HepG2 (cell line): ENCODE results near the gene STEAP1B. TPM values are rescaled to one million over a fixed set of nuclear protein-coding genes. Genes with fewer than 3 reads are reported as not detected.
A peak's percentile ranks its signal among the peaks of the same experiment; 100 is the strongest.

ENCODE experiments used
- MED1 ChIP-seq: sonication (generic); formaldehyde crosslinking; IDR thresholded peaks from 2 replicates; pipeline ENCODE4 v1.4.0; 2020; ENCODE audit warnings: missing genetic modification reagents
- SNAI1 ChIP-seq: sonication (generic); formaldehyde crosslinking; IDR thresholded peaks from 2 replicates; pipeline ENCODE4 v1.5.0; 2020; ENCODE audit warnings: mild to moderate bottlenecking, missing genetic modification reagents, borderline replicate concordance
- ZBTB38 ChIP-seq: sonication (generic); formaldehyde crosslinking; IDR thresholded peaks from 2 replicates; pipeline ENCODE4 v1.5.1; 2020; ENCODE audit warnings: mild to moderate bottlenecking, missing genetic modification reagents
- ZFP90 ChIP-seq: sonication (generic); formaldehyde crosslinking; IDR thresholded peaks from 2 replicates; pipeline ENCODE4 v1.8.0; 2022; ENCODE audit warnings: missing genetic modification reagents, mild to moderate bottlenecking, inconsistent platforms, borderline replicate concordance
- ZNF253 ChIP-seq: sonication (generic); formaldehyde crosslinking; IDR thresholded peaks from 2 replicates; pipeline ENCODE4 v1.8.0; 2022; ENCODE audit warnings: mild to moderate bottlenecking, missing genetic modification reagents, borderline replicate concordance
- ZNF33B ChIP-seq: sonication (generic); formaldehyde crosslinking; IDR thresholded peaks from 2 replicates; pipeline ENCODE4 v1.5.1; 2020; ENCODE audit warnings: mild to moderate bottlenecking, missing genetic modification reagents
- polyA plus RNA-seq, 8 experiments: library from polyadenylated mRNA; depleted of rRNA in 3 of 8; stranded (reverse) in 7 of 8; unstranded in 1 of 8; fragments of >200 nt; fragmentation: Illumina TruSeq in 4 of 8; extraction: Trizol in 4 of 8; gene quantifications; 2 replicates each; pipeline versions ENCODE4 v1.2.1 to v1.2.3, GENCODE V29; 2011 to 2016; ENCODE audit warnings: low read depth in 4 of 8, missing spikeins in 1 of 8, mixed read lengths in 1 of 8; ENCODE audit not compliant: insufficient read depth in 1 of 8
- total RNA-seq, 5 experiments: library from RNA; depleted of rRNA; stranded (reverse); fragments of >200 nt; fragmentation: Illumina TruSeq; extraction: Trizol; gene quantifications; 2 replicates each; pipeline ENCODE4 v1.2.3, GENCODE V29; 2016; ENCODE audit warnings: low read depth in 1 of 5
- TF ChIP-seq, protein P1 (sequence below): sonication (generic); formaldehyde crosslinking; IDR thresholded peaks from 2 replicates; pipeline ENCODE4 v1.5.1; 2020; ENCODE audit warnings: mild to moderate bottlenecking, missing genetic modification reagents, moderate library complexity

Gene STEAP1B
- total and polyA plus RNA-seq, 2 of the 13 experiments (the other 11 are each of a cell fraction or from before 2014, with no cell fraction given) = not detected

DNA sequence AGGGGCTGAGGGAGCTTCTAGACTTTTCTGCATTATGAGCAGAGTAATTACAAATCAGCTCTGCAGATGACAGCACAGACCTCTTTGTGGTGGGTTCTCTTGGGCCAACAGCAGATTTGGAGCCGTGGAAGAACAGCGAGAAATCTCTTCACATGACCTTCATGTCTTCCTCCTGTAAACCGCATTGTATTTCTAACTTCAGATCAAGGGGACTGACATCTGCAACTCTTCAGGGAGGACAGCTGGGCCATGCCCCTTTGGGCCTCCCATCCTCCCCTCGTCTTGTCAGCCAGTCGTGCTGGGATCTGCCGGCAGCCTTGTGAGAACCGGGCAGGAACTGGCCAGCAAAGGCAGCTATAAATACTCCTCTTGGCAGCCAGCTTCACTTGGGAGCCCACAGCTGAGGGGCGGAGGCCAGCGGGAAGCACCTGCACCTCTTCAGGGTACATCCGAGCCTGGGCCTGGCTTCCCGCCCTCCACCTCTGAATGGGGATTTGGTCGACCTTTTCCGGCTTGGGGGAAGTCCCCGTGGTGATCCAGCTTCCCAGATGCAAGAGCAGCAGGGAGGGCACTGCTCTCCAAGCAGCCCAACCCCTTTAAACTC lies 54.7 kb downstream of the STEAP1B start (continued):
- TF ChIP-seq ZNF253 (CRISPR knock-in tag) (0 out of 2 replicates have a peak, but pooled peaks have one; percentile 17), MED1 (0 out of 2 replicates have a peak, but pooled peaks have one; percentile 30), ZBTB38 (CRISPR knock-in tag) (peak; percentile 80; the same call in 1 of the 2 replicates), SNAI1 (0 out of 2 replicates have a peak, but pooled peaks have one; percentile 29), ZNF33B (CRISPR knock-in tag) (no peak), ZFP90 (CRISPR knock-in tag) (0 out of 2 replicates have a peak, but pooled peaks have one; percentile 33)
- TF ChIP-seq, protein P1, sequence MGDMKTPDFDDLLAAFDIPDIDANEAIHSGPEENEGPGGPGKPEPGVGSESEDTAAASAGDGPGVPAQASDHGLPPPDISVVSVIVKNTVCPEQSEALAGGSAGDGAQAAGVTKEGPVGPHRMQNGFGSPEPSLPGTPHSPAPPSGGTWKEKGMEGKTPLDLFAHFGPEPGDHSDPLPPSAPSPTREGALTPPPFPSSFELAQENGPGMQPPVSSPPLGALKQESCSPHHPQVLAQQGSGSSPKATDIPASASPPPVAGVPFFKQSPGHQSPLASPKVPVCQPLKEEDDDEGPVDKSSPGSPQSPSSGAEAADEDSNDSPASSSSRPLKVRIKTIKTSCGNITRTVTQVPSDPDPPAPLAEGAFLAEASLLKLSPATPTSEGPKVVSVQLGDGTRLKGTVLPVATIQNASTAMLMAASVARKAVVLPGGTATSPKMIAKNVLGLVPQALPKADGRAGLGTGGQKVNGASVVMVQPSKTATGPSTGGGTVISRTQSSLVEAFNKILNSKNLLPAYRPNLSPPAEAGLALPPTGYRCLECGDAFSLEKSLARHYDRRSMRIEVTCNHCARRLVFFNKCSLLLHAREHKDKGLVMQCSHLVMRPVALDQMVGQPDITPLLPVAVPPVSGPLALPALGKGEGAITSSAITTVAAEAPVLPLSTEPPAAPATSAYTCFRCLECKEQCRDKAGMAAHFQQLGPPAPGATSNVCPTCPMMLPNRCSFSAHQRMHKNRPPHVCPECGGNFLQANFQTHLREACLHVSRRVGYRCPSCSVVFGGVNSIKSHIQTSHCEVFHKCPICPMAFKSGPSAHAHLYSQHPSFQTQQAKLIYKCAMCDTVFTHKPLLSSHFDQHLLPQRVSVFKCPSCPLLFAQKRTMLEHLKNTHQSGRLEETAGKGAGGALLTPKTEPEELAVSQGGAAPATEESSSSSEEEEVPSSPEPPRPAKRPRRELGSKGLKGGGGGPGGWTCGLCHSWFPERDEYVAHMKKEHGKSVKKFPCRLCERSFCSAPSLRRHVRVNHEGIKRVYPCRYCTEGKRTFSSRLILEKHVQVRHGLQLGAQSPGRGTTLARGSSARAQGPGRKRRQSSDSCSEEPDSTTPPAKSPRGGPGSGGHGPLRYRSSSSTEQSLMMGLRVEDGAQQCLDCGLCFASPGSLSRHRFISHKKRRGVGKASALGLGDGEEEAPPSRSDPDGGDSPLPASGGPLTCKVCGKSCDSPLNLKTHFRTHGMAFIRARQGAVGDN (CRISPR knock-in tag) = peak; percentile 75
